Neural progenitor cell (in vitro differentiated cells): ENCODE results near the gene MAMSTR. TPM values are rescaled to one million over a fixed set of nuclear protein-coding genes. Genes with fewer than 3 reads are reported as not detected.

Source experiments
- DNase-seq: peaks from one replicate; pipeline ENCODE4 v3.0.0-alpha.2; 2016; ENCODE audit warnings: low spot score
- H2AFZ ChIP-seq: fragments of 200-600 bp; sonication (generic); replicated peaks from 2 replicates; pipeline ENCODE4 v1.6.1; 2016; ENCODE audit warnings: antibody characterized with exemption
- H3F3A ChIP-seq: fragments of 200-600 bp; sonication (generic); 2 replicates; pipeline ENCODE4 v1.6.1; 2016; ENCODE audit warnings: antibody characterized with exemption, low read depth
- H3K27ac ChIP-seq: fragments of 200-600 bp; sonication (generic); 2 replicates; pipeline ENCODE4 v1.5.1; 2016; ENCODE audit warnings: mild to moderate bottlenecking
- H3K27me3 ChIP-seq: fragments of 200-600 bp; sonication (generic); 2 replicates; pipeline ENCODE4 v1.6.1; 2016; ENCODE audit warnings: mild to moderate bottlenecking, moderate library complexity
- H3K36me3 ChIP-seq: fragments of 200-600 bp; sonication (generic); 2 replicates; pipeline ENCODE4 v1.5.1; 2016
- H3K4me1 ChIP-seq: fragments of 200-600 bp; sonication (generic); 2 replicates; pipeline ENCODE4 v1.6.1; 2016; ENCODE audit warnings: mixed run types
- H3K4me2 ChIP-seq: fragments of 200-600 bp; sonication (generic); 2 replicates; pipeline ENCODE4 v1.6.1; 2016
- H3K4me3 ChIP-seq: fragments of 200-600 bp; sonication (generic); 2 replicates; pipeline ENCODE4 v1.5.1; 2016
- H3K79me2 ChIP-seq: fragments of 200-600 bp; sonication (generic); 2 replicates; pipeline ENCODE4 v1.6.1; 2016; ENCODE audit warnings: low read depth
- H3K9ac ChIP-seq: fragments of 200-600 bp; sonication (generic); 2 replicates; pipeline ENCODE4 v1.6.1; 2016
- H3K9me3 ChIP-seq: fragments of 200-600 bp; sonication (generic); 2 replicates; pipeline ENCODE4 v1.5.1; 2016; ENCODE audit warnings: low read depth
- H4K20me1 ChIP-seq: fragments of 200-600 bp; sonication (generic); 2 replicates; pipeline ENCODE4 v1.6.1; 2016; ENCODE audit warnings: low read depth
- H3K27ac Mint-ChIP-seq: 3 replicates; pipeline ENCODE4 v1.8.0; 2021; ENCODE audit warnings: mixed read lengths
- H3K27me3 Mint-ChIP-seq: 2 replicates; pipeline ENCODE4 v1.8.0; 2022; ENCODE audit warnings: low read depth, mild to moderate bottlenecking, inconsistent platforms, moderate library complexity, mixed read lengths; ENCODE audit not compliant: insufficient read depth
- H3K36me3 Mint-ChIP-seq: 3 replicates; pipeline ENCODE4 v1.8.0; 2021; ENCODE audit warnings: mixed read lengths
- H3K4me1 Mint-ChIP-seq: 3 replicates; pipeline ENCODE4 v1.8.0; 2021; ENCODE audit warnings: mixed read lengths
- H3K4me3 Mint-ChIP-seq: 3 replicates; pipeline ENCODE4 v1.8.0; 2021; ENCODE audit warnings: mild to moderate bottlenecking, moderate library complexity, mixed read lengths
- H3K9me3 Mint-ChIP-seq: 3 replicates; pipeline ENCODE4 v1.8.0; 2020; ENCODE audit warnings: mixed read lengths
- EZH2 ChIP-seq: fragments of 200-600 bp; sonication (generic); IDR thresholded peaks from 2 replicates; pipeline ENCODE4 v1.6.1; 2017; ENCODE audit warnings: antibody characterized with exemption, mild to moderate bottlenecking, moderate library complexity
- EZH2phosphoT487 ChIP-seq: fragments of 200-600 bp; sonication (generic); IDR thresholded peaks from 2 replicates; pipeline ENCODE4 v1.6.1; 2017; ENCODE audit warnings: antibody characterized with exemption
- total RNA-seq: library from RNA; depleted of rRNA; stranded (reverse); fragments of >200 nt; gene quantifications from 2 replicates; pipeline ENCODE4 v1.2.3, GENCODE V29; 2015; ENCODE audit warnings: low replicate concordance
- TF ChIP-seq, protein P1 (sequence below): fragments of 200-600 bp; sonication (generic); IDR thresholded peaks from 2 replicates; pipeline ENCODE4 v1.5.1; 2017; ENCODE audit warnings: antibody characterized with exemption, mild to moderate bottlenecking

MAMSTR gene
- total RNA-seq, 1 donor from 2014 or later = 1.2 TPM

DNA sequence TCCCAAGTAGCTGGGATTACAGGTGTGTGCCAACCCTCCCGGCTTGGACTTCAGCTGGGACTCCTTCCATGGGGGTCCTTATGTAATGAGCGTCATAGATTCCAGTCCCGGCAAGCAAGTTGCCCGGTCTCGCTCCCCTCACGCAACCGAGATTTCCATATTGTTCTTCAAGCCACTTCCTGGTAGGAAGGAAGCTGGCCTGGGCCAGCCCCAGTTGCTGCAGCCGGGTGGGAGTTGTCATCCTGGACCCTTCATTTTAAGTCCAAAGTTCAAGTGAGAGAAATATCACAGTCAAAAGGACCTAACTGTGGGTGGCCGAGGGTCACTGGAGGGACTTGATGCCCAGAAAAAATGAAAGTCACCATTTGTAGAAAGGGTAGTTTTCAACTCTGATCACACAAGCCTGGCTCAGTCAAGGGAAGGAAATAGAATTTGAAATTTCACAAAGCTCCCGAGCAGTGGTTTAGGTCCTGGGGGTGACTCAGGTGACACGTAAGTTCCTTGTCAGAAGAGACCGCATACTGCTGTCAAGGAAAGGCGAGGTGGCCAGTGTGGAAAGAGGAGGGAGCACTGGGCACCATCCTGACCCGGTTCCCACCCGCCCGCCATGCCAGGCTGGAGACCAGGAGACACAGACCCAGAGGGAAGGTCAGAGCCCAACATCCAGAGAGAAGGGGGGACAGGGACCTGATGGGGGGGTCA, 41.1 kb upstream of the MAMSTR start:
- no peaks in the 10 kb centered on the region for H3K36me3 Mint-ChIP-seq
- no peak overlapping the region for H2AFZ ChIP-seq
- no peaks in the 10 kb centered on the region for H3K79me2 ChIP-seq
- no peak overlapping the region for H3K27ac Mint-ChIP-seq
- H3K9me3 ChIP-seq = no peaks in the 10 kb centered on the region
- no peak overlapping the region for H3K4me3 ChIP-seq
- peaks cover 4% of the 10 kb centered on the region for H3K27me3 ChIP-seq
- H3K4me2 ChIP-seq = no peak overlapping the region
- DNase-seq = no peak
- H3K36me3 ChIP-seq = no peaks in the 10 kb centered on the region
- H3K27me3 Mint-ChIP-seq = peaks cover 9% of the 10 kb centered on the region
- H3K4me3 Mint-ChIP-seq = no peak overlapping the region
- no peaks in the 10 kb centered on the region for H3K9me3 Mint-ChIP-seq
- no peaks in the 10 kb centered on the region for H4K20me1 ChIP-seq
- no peak overlapping the region for H3K27ac ChIP-seq
- TF ChIP-seq EZH2 (no peak), EZH2phosphoT487 (no peak)
- TF ChIP-seq, protein P1, sequence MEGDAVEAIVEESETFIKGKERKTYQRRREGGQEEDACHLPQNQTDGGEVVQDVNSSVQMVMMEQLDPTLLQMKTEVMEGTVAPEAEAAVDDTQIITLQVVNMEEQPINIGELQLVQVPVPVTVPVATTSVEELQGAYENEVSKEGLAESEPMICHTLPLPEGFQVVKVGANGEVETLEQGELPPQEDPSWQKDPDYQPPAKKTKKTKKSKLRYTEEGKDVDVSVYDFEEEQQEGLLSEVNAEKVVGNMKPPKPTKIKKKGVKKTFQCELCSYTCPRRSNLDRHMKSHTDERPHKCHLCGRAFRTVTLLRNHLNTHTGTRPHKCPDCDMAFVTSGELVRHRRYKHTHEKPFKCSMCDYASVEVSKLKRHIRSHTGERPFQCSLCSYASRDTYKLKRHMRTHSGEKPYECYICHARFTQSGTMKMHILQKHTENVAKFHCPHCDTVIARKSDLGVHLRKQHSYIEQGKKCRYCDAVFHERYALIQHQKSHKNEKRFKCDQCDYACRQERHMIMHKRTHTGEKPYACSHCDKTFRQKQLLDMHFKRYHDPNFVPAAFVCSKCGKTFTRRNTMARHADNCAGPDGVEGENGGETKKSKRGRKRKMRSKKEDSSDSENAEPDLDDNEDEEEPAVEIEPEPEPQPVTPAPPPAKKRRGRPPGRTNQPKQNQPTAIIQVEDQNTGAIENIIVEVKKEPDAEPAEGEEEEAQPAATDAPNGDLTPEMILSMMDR = no peak
- no peaks in the 10 kb centered on the region for H3K4me1 Mint-ChIP-seq
- H3K9ac ChIP-seq = no peak overlapping the region
- H3F3A ChIP-seq = no peaks in the 10 kb centered on the region
- no peaks in the 10 kb centered on the region for H3K4me1 ChIP-seq

DNA sequence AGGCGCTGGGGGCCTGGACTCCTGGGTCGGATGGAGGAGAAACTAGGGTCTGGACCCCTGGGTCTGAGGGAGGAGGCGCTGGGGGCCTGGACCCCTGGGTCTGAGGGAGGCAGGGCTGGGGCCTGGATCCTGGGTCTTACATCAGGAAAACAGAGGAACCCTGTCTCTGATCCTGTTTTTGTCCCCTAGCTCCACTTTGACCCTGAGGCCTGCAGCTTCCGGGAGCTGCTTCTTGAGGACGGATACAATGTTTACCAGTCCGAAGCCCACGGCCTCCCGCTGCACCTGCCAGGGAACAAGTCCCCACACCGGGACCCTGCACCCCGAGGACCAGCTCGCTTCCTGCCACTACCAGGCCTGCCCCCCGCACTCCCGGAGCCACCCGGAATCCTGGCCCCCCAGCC, 38.2 kb upstream of the MAMSTR start:
- no peak overlapping the region for H3K27ac ChIP-seq
- H3K4me1 ChIP-seq = no peaks in the 10 kb centered on the region
- H3F3A ChIP-seq = peaks cover 13% of the 10 kb centered on the region
- H3K9me3 ChIP-seq = no peaks in the 10 kb centered on the region
- H4K20me1 ChIP-seq = no peaks in the 10 kb centered on the region
- no peak overlapping the region for H3K27ac Mint-ChIP-seq
- peaks cover 23% of the 10 kb centered on the region for H3K27me3 Mint-ChIP-seq
- DNase-seq = no peak
- no peak overlapping the region for H2AFZ ChIP-seq
- peaks cover 1% of the 10 kb centered on the region for H3K9me3 Mint-ChIP-seq
- TF ChIP-seq, protein P1 = no peak
- TF ChIP-seq EZH2phosphoT487 (no peak), EZH2 (no peak)
- peaks cover 4% of the 10 kb centered on the region for H3K36me3 Mint-ChIP-seq
- H3K36me3 ChIP-seq = no peaks in the 10 kb centered on the region
- peaks cover 13% of the 10 kb centered on the region for H3K4me1 Mint-ChIP-seq
- H3K4me3 Mint-ChIP-seq = no peak overlapping the region
- no peak overlapping the region for H3K4me3 ChIP-seq
- H3K9ac ChIP-seq = no peak overlapping the region
- H3K27me3 ChIP-seq = peaks cover 15% of the 10 kb centered on the region
- no peak overlapping the region for H3K4me2 ChIP-seq
- H3K79me2 ChIP-seq = no peaks in the 10 kb centered on the region

DNA sequence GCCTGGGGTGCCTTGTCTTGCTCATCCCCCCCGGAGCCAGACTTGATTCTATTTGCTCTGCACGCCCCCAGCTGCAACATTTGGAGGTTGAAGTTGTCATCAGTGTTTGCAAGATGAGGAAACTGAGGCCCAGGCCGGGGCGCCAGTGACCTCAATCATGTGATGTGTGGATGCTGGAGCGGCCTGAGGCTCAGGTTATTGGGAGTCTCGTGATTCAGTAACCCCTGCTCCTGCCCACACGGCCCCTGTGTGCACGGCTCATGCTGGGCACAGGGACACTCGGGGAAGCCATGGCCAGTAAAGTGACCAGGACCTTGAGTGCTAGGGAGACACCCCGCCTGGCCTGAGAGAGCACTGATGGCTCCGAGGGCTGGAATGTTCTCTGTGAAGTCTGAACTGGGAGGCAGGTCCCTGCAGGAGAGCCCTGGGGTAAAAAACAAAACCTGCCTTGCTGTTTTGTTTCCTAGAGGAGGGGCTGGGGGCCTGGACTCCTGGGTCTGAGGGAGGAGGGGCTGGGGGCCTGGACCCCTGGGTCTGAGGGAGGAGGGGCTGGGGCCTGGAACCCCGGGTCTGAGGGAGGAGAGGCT, 37.7 kb upstream of the MAMSTR start:
- peaks cover 15% of the 10 kb centered on the region for H3K27me3 ChIP-seq
- peaks cover 2% of the 10 kb centered on the region for H3K79me2 ChIP-seq

More for the DNA sequence above, 37.7 kb upstream of the MAMSTR start:
- Histone ChIP-seq H3K27ac (no peak overlapping the region), H3K9ac (no peak overlapping the region), H3F3A (peaks cover 13% of the 10 kb centered on the region), H3K4me3 (no peak overlapping the region), H3K4me1 (no peaks in the 10 kb centered on the region), H3K36me3 (no peaks in the 10 kb centered on the region), H2AFZ (no peak overlapping the region), H3K4me2 (no peak overlapping the region), H3K9me3 (no peaks in the 10 kb centered on the region), H4K20me1 (no peaks in the 10 kb centered on the region)
- DNase-seq = no peak
- Mint-ChIP-seq H3K27me3 (peaks cover 24% of the 10 kb centered on the region), H3K4me3 (no peak overlapping the region), H3K27ac (no peak overlapping the region), H3K4me1 (peaks cover 14% of the 10 kb centered on the region), H3K9me3 (peaks cover 1% of the 10 kb centered on the region), H3K36me3 (peaks cover 4% of the 10 kb centered on the region)
- TF ChIP-seq, protein P1 = no peak
- TF ChIP-seq EZH2 (no peak), EZH2phosphoT487 (no peak)
